HUDEP-2 (cell line): ENCODE results near the gene HERPUD1.
A peak's percentile ranks its signal among the peaks of the same experiment; 100 is the strongest.
"Not testable (repeated sequence)": the region's sequence is repeated elsewhere in the genome, so short reads cannot be mapped to it uniquely, and the experiment has no call there.

Source experiments
- DNase-seq, 76 experiments: peaks; one replicate each; lab custom pipeline; 2025; ENCODE audit not compliant: unreplicated experiment in 76 of 76; lab: John Stamatoyannopoulos, UW

HERPUD1 gene

DNA sequence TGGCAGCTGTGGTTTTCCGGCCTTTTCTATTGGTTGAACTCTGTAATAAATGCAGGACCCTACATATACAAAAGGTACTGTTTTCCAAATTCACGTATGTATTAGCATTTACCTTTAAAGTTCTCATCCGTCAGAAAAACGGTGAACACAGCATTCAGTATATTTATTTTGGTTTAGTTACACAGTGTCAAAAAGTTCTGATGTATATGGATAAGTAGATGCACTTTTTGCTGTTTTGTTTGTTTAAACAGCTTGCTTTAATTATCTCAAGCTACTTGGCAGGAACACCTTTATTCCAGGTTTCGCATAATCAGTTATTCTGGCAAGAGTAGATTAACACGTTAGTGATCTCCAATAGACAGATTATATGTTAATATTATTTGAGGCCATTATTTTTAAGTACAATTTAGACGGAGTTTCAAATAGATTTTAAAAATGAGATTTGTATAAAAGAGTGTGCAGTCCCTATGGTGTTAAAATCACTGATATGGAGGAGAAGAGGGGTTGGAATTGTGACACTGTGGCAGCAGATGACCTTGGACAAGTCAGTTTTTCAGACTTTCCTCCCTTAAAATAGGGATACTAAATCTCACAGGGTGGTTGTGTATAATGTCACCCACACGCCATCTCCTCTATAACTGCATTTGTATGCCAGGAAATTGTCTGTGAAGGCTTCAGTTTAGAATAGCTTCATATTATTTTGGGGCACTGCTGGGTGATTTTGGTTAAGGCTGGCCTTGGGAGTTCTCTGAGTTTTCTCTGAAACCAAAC lies 2.1 kb downstream of the HERPUD1 start:
- DNase-seq, result no peak

DNA sequence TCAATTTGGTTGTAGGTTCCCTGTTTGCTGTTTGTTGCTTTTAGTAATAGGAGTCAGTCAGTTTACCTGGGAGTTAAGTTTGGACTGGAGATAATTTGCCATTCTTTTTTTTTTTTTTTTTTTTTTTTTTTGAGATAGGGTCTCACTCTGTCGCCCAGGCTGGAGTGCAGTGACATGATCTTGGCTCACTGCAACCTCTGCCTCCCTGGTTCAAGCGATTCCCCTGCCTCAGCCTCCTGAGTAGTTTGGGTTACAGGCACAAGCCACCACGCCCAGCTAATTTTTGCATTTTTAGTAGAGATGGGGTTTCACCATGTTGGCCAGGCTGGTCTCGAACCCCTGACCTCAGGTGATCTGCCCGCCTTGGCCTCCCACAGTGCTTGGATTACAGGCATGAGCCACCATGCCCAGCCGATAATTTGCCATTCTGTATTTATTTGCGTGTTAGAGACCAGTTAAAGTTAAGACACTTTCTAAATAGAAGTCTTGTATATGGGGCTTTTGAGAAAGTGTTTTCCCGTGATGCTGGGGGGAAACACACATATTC lies 2.7 kb downstream of the HERPUD1 start:
- not testable (repeated sequence) for DNase-seq

DNA sequence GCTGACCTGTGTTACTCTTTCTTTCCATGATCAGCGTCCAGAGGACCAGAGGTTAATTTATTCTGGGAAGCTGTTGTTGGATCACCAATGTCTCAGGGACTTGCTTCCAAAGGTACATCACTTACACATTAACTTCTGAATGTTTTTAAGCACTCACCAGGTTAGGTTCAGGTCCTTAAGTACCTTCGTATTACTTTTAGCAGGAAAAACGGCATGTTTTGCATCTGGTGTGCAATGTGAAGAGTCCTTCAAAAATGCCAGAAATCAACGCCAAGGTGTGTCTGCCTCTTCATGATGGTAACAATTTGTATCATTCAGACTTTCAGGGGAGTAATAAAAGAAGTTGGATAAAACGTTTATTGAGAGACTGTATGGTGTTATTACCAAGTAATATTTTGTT lies 3.3 kb downstream of the HERPUD1 start:
- DNase-seq, result no peak

GRCh38 chr16:56936491-56936890 lies 4.5 kb downstream of the HERPUD1 start:
- DNase-seq, result no peak

DNA sequence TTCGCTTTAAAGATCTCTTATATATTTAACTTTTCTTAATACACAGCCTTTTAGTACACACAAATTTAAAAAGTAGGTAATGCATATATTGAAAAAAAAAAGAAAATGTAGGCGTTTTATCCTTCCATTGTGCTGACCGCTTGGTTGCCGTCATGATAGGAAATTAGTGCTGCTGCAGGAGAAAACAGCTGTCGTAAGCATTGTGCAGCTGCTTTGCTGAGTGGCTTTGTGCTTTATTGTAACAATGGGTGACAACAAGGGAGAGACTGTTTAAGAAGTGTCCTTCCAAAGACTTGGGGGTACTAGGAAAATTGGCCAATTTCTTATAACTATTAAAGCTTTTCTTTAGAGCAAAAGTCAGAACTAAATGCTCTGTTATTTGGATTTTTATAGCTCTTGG lies 5.0 kb downstream of the HERPUD1 start:
- DNase-seq, result no peak

DNA sequence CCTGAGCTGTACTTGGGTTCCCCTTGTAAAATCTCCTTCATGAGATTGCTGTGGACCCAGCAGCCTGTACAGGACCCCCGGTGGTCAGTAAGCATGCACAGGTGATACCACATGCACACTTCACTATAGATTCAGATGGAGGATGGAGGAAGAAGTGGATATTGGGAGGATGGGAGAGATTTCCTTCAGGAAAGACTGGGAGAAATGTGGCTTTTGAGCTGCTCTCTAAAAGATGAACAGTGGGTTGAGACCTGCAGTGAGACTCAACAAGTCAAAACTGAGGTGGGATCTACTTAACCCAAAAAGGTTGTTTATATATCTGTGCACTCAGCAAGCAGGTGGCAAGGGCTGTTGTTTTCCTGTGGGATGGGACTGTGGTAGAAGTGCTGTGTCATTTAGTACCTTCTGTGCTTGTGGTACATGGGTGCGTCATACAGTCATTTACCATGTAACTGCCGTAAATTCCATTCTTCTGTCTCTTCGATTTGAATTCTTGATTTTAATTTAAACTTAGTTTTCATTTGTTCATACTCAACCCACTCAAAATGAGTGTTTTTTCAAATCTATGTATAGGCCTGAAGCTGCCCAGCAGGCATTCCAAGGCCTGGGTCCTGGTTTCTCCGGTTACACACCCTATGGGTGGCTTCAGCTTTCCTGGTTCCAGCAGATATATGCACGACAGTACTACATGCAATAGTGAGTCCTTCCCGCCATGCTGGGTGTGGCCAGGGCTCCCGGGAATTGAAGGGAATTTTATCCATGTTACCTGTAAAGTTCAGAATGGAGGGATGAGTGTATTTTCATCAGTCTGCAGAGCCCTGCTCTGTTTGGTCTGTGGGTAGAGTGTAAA lies 6.9 kb downstream of the HERPUD1 start:
- no peak for DNase-seq

GRCh38 chr16:56939801-56940200 lies 7.9 kb downstream of the HERPUD1 start:
- no peak for DNase-seq

DNA sequence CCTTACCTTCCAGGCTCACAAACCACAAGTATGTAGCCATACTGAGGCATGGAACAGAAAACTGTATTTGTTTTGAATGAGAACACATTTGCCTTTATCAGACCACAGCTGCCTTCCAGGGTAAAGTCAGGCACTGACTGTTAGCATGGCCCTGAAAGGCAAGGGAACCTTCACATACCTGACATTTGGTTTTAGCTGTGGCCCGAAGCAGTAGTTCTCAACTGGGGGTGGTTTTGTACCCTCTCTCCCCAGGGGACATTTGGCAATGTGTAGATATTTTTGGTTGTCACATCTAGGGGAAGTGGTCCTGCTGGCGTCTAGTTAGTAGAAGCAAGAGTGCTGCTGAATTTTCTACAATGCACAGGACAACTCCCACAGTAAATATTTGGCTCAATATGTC lies 9.2 kb downstream of the HERPUD1 start:
- DNase-seq, result no peak

- no peak for DNase-seq
Measured at GRCh38 chr16:56941856-56942331, 10.0 kb downstream of the HERPUD1 start.

GRCh38 chr16:56943761-56944375 lies 11.9 kb downstream of the HERPUD1 start:
- no peak for DNase-seq

DNA sequence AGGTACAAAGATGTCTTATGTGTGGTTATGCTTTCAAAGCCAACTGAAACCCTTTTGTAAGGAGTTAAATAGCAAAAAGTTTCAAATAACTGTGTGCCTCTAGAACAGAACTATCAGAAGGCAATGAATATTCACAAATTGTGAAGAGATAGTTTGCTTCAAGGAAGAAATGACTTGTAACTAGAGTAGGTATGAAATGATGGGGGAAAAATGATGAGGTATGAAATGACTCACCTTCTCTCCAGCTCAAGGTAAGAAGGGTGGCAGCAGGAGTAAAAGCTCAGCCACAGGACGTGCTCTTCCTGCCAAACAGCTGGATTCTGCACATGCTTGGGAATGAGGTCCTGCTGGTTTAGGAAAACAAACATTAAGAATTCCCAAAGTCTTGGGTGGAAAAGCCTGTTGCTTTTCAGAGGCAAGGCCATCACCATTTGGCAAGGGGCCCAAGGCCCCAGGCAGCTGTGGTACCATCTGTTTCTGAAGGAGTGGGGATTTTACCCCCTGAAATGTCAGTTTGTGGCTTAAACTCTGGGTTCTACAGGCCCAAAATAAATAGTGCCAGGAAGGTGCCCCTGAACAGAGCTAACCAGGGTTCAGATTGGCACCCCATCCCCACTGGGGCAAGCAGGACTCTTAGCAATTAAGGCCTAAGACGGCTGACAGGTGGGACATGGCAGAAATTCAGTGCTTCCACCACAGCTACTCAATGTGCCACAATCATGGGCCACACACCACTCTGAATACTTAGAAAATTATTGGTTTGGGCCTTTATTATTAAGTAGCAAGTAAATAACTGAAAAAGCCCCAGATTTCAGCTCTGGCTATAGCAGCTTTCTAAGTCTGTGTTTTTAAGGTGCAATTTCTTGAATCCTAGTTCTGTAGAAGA lies 13.3 kb downstream of the HERPUD1 start:
- DNase-seq, result no peak

- no peak for DNase-seq
Measured at GRCh38 chr16:56945847-56946527, 14.0 kb downstream of the HERPUD1 start.

- DNase-seq, result no peak
Measured at GRCh38 chr16:56946767-56947603, 15.0 kb downstream of the HERPUD1 start.

DNA sequence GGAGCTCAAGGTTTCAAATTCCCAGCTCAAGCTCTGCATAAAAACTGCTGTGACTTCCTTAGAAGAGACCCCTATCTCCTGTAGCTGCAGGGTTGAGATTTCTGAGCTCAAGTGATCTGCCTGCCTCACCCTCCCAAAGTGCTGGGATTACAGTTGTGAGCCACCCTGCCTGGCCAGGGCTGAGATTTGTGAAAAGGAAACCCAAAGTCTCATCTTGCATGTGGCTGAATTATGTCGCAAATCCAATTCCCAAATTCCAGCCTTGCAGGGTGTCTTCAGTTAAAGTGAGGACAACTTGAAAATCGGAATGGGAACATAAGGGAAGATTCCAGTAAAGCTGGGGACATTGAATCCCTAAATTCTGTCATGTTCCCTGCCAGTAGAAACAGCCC lies 15.7 kb downstream of the HERPUD1 start:
- no peak for DNase-seq

- no peak for DNase-seq
Measured at GRCh38 chr16:56948234-56948633, 16.3 kb downstream of the HERPUD1 start.

GRCh38 chr16:56950051-56950450 lies 18.1 kb downstream of the HERPUD1 start:
- no peak for DNase-seq

DNA sequence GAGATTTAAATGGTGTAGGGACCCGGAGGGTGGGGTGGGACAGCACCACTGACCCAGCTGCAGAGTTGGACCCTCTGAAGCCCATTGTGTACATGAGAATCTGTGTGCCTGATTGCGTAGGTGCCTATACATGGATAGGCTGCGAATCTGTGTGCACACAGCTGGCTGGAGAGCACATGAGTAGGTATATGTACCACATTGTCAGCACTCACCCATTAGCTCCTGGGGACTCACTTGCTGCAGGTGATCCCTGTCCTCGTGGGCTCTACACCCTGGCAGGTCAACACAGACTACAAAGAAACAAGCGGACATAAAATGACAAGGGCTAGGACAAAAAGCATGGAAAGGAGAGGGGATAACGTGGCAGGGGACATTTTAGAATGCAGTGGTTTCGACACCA lies 18.5 kb downstream of the HERPUD1 start:
- no peak for DNase-seq

DNA sequence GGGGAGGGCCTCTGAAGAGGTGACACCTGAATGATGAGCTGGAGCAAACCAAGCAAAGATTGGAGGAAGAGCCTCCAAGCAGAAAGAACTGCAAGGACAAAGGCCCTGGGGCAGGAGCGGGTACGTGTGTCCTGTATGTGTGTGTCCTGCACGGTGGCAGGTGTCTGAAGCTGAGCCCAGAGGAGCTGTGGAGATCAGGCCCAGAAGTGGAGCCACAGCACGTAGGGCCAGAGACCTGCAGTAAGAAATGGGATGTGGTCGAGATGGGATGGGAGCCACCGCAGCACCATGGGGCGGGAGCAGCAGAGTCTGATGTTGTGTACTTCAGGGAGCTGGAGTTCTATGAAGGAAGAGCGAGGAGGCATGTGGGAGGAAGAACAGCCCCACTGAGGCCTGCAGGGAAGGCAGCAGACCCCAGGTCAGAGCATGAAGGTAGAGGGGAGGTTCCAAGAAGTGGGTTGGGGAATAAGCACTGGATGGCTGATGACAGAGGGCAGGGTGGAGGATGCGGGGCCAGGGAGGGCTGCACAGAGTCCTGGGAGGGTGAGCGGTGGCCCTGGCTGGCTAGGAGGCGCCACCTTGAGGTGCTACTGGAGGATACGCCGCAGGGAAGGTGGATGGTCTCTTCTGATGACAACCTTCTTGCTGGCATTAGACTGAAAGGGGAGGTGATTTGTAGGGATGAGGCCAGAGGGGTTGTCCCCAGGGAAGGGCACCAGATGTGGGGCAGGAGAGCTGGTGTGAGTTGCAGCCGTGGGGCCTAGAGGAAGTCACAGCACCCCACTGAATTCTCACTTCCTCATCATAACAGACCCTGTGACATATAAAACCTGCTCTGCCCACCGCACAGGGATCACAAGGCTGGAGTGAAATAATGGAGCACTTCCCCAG lies 19.2 kb downstream of the HERPUD1 start:
- peak in 12 of 76 experiments; percentile 5 to 44 (median 18) for DNase-seq
